SK-N-SH treated with all-trans-retinoic acid at 6 μM for 48 hours (cell line): ENCODE data around the gene VWA5A.

ENCODE experiments used
- ATAC-seq: fragments of 200-7000 bp; cut with Tn5 transposase; 3 replicates; pipeline ENCODE4 v1.9.1; 2020; ENCODE audit warnings: mild to moderate bottlenecking, moderate library complexity
- ARNTL ChIP-seq: fragments of 450-650 bp; formaldehyde crosslinking; IDR thresholded peaks from 2 replicates; pipeline ENCODE4 v1.5.0; 2020; ENCODE audit warnings: low read depth, mild to moderate bottlenecking, moderate library complexity, borderline replicate concordance
- CREB5 ChIP-seq: fragments of 250-450 bp; sonication (Bioruptor Pico); IDR thresholded peaks from 2 replicates; pipeline ENCODE4 v1.5.1; 2020; ENCODE audit warnings: low read depth, mild to moderate bottlenecking, moderate library complexity
- CSDC2 ChIP-seq: fragments of 250-450 bp; sonication (Bioruptor Pico); IDR thresholded peaks from 2 replicates; pipeline ENCODE4 v1.5.0; 2020; ENCODE audit warnings: mild to moderate bottlenecking, moderate library complexity
- CSRNP3 ChIP-seq: fragments of 250-450 bp; sonication (Bioruptor Pico); IDR thresholded peaks from 2 replicates; pipeline ENCODE4 v1.5.1; 2021; ENCODE audit warnings: mild to moderate bottlenecking, moderate library complexity
- ESRRG ChIP-seq: fragments of 250-450 bp; sonication (Bioruptor Pico); IDR thresholded peaks from 2 replicates; pipeline ENCODE4 v1.6.1; 2021; ENCODE audit warnings: mild to moderate bottlenecking
- GLIS3 ChIP-seq: fragments of 250-450 bp; sonication (Bioruptor Pico); IDR thresholded peaks from 2 replicates; pipeline ENCODE4 v1.5.0; 2020; ENCODE audit warnings: mild to moderate bottlenecking, moderate library complexity
- ISL1 ChIP-seq: fragments of 250-450 bp; sonication (Bioruptor Pico); IDR thresholded peaks from 2 replicates; pipeline ENCODE4 v2.1.2; 2022; ENCODE audit warnings: mild to moderate bottlenecking, moderate library complexity
- OSR1 ChIP-seq: fragments of 250-450 bp; sonication (Bioruptor Pico); IDR thresholded peaks from 2 replicates; pipeline ENCODE4 v1.8.0; 2022; ENCODE audit warnings: moderate library complexity, mild to moderate bottlenecking, inconsistent platforms
- PATZ1 ChIP-seq: fragments of 250-450 bp; sonication (Bioruptor Pico); IDR thresholded peaks from 2 replicates; pipeline ENCODE4 v1.8.0; 2020; ENCODE audit warnings: mild to moderate bottlenecking, moderate library complexity, borderline replicate concordance
- PPARA ChIP-seq: fragments of 250-450 bp; sonication (Bioruptor Pico); IDR thresholded peaks from 2 replicates; pipeline ENCODE4 v1.5.0; 2020; ENCODE audit warnings: mild to moderate bottlenecking, borderline replicate concordance
- RARB ChIP-seq: fragments of 250-450 bp; sonication (Bioruptor Pico); IDR thresholded peaks from 2 replicates; pipeline ENCODE4 v1.8.0; 2021; ENCODE audit warnings: mild to moderate bottlenecking, moderate library complexity
- TCF4 ChIP-seq: fragments of 250-450 bp; sonication (Bioruptor Pico); IDR thresholded peaks from 2 replicates; pipeline ENCODE4 v1.8.0; 2021; ENCODE audit warnings: mild to moderate bottlenecking, moderate library complexity, borderline replicate concordance
- TOX ChIP-seq: fragments of 250-450 bp; sonication (Bioruptor Pico); IDR thresholded peaks from 2 replicates; pipeline ENCODE4 v1.8.0; 2021; ENCODE audit warnings: mild to moderate bottlenecking, moderate library complexity, borderline replicate concordance
- ZC3H10 ChIP-seq: fragments of 250-450 bp; sonication (Bioruptor Pico); IDR thresholded peaks from 2 replicates; pipeline ENCODE4 v1.5.1; 2021; ENCODE audit warnings: mild to moderate bottlenecking, moderate library complexity
- ZFP3 ChIP-seq: fragments of 250-450 bp; sonication (Bioruptor Pico); IDR thresholded peaks from 2 replicates; pipeline ENCODE4 v1.5.0; 2020; ENCODE audit warnings: mild to moderate bottlenecking, moderate library complexity
- ZFP30 ChIP-seq: fragments of 450-650 bp; formaldehyde crosslinking; IDR thresholded peaks from 2 replicates; pipeline ENCODE4 v1.5.0; 2022; ENCODE audit warnings: mild to moderate bottlenecking, moderate library complexity
- ZNF565 ChIP-seq: fragments of 450-650 bp; formaldehyde crosslinking; conservative IDR thresholded peaks from 2 replicates; pipeline ENCODE4 v1.5.0; 2020; ENCODE audit warnings: low read depth, mild to moderate bottlenecking, moderate library complexity
- ZNF70 ChIP-seq: fragments of 450-650 bp; formaldehyde crosslinking; IDR thresholded peaks from 2 replicates; pipeline ENCODE4 v1.5.0; 2020; ENCODE audit warnings: mild to moderate bottlenecking, moderate library complexity
- ZNF8 ChIP-seq: fragments of 450-650 bp; formaldehyde crosslinking; IDR thresholded peaks from 2 replicates; pipeline ENCODE4 v1.5.0; 2020; ENCODE audit warnings: mild to moderate bottlenecking, moderate library complexity
- TF ChIP-seq, protein P1 (sequence below): fragments of 250-450 bp; sonication (Bioruptor Pico); IDR thresholded peaks from 2 replicates; pipeline ENCODE4 v1.8.0; 2021; ENCODE audit warnings: low read depth, mild to moderate bottlenecking, moderate library complexity, borderline replicate concordance

The VWA5A gene

GRCh38 chr11:124075841-124076651 lies 39.2 kb upstream of the VWA5A start:
- TF ChIP-seq CREB5 (CRISPR knock-in tag) = no peak
- peak; percentile 90 for ATAC-seq

DNA sequence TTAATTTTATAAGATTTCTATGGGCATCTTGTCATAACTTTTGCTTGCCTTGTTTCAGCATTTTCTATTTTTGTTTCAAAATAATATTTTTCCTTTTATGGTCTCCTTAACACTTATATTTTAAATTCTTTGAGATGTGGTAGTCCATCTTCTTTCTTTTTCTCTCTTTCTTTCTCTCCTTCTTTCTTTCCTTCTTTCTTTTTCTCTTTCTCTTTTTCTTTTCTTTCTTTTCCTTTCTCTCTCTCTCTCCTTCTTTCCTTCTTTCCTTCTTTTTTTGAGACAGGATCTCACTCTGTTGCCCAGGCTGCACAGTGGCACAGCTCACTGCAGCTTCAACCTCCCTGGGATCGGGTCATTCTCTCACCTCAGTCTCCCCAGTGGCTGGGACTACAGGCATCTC lies 38.0 kb upstream of the VWA5A start:
- no peak for ATAC-seq
- no peak for TF ChIP-seq GLIS3 (CRISPR knock-in tag)
- TF ChIP-seq PPARA (CRISPR knock-in tag) = no peak
- TF ChIP-seq PATZ1 = no peak
- TF ChIP-seq CSRNP3 (CRISPR knock-in tag) = no peak
- TF ChIP-seq ZNF565 (CRISPR knock-in tag) = no peak
- TF ChIP-seq TCF4 (CRISPR knock-in tag) = no peak
- no peak for TF ChIP-seq CSDC2 (CRISPR knock-in tag)
- no peak for TF ChIP-seq CREB5 (CRISPR knock-in tag)
- TF ChIP-seq, protein P1, sequence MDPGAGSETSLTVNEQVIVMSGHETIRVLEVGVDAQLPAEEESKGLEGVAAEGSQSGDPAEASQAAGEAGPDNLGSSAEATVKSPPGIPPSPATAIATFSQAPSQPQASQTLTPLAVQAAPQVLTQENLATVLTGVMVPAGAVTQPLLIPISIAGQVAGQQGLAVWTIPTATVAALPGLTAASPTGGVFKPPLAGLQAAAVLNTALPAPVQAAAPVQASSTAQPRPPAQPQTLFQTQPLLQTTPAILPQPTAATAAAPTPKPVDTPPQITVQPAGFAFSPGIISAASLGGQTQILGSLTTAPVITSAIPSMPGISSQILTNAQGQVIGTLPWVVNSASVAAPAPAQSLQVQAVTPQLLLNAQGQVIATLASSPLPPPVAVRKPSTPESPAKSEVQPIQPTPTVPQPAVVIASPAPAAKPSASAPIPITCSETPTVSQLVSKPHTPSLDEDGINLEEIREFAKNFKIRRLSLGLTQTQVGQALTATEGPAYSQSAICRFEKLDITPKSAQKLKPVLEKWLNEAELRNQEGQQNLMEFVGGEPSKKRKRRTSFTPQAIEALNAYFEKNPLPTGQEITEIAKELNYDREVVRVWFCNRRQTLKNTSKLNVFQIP (CRISPR knock-in tag) = no peak
- TF ChIP-seq ZFP3 = no peak
- TF ChIP-seq ZFP30 (CRISPR knock-in tag) = no peak
- TF ChIP-seq ZC3H10 (CRISPR knock-in tag) = no peak
- TF ChIP-seq ZNF70 (CRISPR knock-in tag) = no peak
- TF ChIP-seq OSR1 (CRISPR knock-in tag) = no peak
- TF ChIP-seq ARNTL (CRISPR knock-in tag) = no peak
- TF ChIP-seq, all 23 proteins: peak for 0

DNA sequence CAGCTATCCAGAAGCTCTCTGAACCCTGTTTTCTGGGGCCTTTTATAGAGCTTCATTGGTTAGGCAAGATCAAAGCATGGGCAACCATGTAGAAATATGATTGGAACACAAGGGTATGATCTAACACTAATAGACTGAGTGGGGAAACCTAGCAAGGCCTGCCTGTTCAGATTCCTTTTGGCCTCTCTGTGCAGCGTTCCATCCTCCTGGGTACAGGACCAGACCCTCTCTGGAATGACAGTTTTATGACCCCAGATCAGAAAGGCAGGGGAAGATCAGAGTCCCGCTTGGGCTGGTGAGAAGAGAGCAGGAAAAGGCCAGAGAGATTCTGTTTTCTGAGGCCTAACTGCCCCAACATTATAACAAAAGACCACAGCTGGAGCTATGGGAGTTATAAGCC lies 36.7 kb upstream of the VWA5A start:
- no peak for ATAC-seq

More for the DNA sequence above, 36.7 kb upstream of the VWA5A start:
- TF ChIP-seq TCF4 (CRISPR knock-in tag) (no peak), PPARA (CRISPR knock-in tag) (no peak), ESRRG (no peak), ZNF8 (CRISPR knock-in tag) (no peak), ISL1 (CRISPR knock-in tag) (no peak), RARB (CRISPR knock-in tag) (no peak), OSR1 (CRISPR knock-in tag) (no peak), ZNF70 (CRISPR knock-in tag) (no peak), ZFP3 (no peak), TOX (CRISPR knock-in tag) (no peak)
- TF ChIP-seq, protein P1 (CRISPR knock-in tag) = no peak
